GM12878 (cell line): ENCODE data around the gene PRG3. TPM values are rescaled to one million over a fixed set of nuclear protein-coding genes. Genes with fewer than 3 reads are reported as not detected.

Source experiments
- ASH2L ChIP-seq: fragments of 300-600, 200-600 bp; sonication (generic); IDR thresholded peaks from 2 replicates; pipeline ENCODE4 v1.6.1; 2017; ENCODE audit warnings: low read depth, mild to moderate bottlenecking, borderline replicate concordance
- BHLHE40 ChIP-seq, 2 experiments: fragments of 450-650 bp in 1 of 2; IDR thresholded peaks; 2 replicates each; pipeline ENCODE4 v1.6.1; 2011 to 2017; ENCODE audit warnings: low read depth in 2 of 2, borderline replicate concordance in 1 of 2, improper control_type of control experiment in 1 of 2, low read length in 1 of 2, mild to moderate bottlenecking in 1 of 2
- BMI1 ChIP-seq: fragments of 450-650 bp; IDR thresholded peaks from 2 replicates; pipeline ENCODE4 v1.6.1; 2016; ENCODE audit warnings: mild to moderate bottlenecking, moderate library complexity, borderline replicate concordance
- EGR1 ChIP-seq, 2 experiments: IDR thresholded peaks; 1 replicate in 1 of 2; 2 replicates in 1 of 2; pipeline ENCODE4 v1.6.1; 2011 to 2012; ENCODE audit warnings: low read depth in 2 of 2, low read length in 2 of 2, borderline replicate concordance in 1 of 2, mild to moderate bottlenecking in 1 of 2, moderate library complexity in 1 of 2
- IKZF1 ChIP-seq: fragments of 450-650 bp; conservative IDR thresholded peaks from 2 replicates; pipeline ENCODE4 v1.6.1; 2017; ENCODE audit warnings: antibody characterized with exemption, mild to moderate bottlenecking
- KDM1A ChIP-seq: fragments of 200-600 bp; sonication (generic); IDR thresholded peaks from 2 replicates; pipeline ENCODE4 v1.6.1; 2016; ENCODE audit warnings: borderline replicate concordance
- MTA2 ChIP-seq: fragments of 450-650 bp; IDR thresholded peaks from 2 replicates; pipeline ENCODE4 v1.6.1; 2016; ENCODE audit warnings: low read depth, mild to moderate bottlenecking, moderate library complexity
- RAD21 ChIP-seq: IDR thresholded peaks from 2 replicates; pipeline ENCODE4 v1.6.1; 2011; ENCODE audit warnings: mild to moderate bottlenecking, low read depth, low read length, moderate library complexity; ENCODE audit not compliant: insufficient read depth
- RB1 ChIP-seq: fragments of 450-650 bp; formaldehyde crosslinking; IDR thresholded peaks from 2 replicates; pipeline ENCODE4 v1.6.1; 2017; ENCODE audit warnings: mild to moderate bottlenecking, borderline replicate concordance
- SPI1 ChIP-seq: IDR thresholded peaks from 2 replicates; pipeline ENCODE4 v1.6.1; 2011; ENCODE audit warnings: low read depth, mild to moderate bottlenecking, low read length, moderate library complexity, borderline replicate concordance; ENCODE audit not compliant: insufficient read depth
- TCF12 ChIP-seq: IDR thresholded peaks from 2 replicates; pipeline ENCODE4 v1.6.1; 2011; ENCODE audit warnings: low read depth, mild to moderate bottlenecking, low read length
- TCF3 ChIP-seq: IDR thresholded peaks from 2 replicates; pipeline ENCODE4 v1.6.1; 2012; ENCODE audit warnings: low read depth, mild to moderate bottlenecking, low read length, borderline replicate concordance; ENCODE audit not compliant: insufficient read depth
- polyA plus RNA-seq, 11 experiments: library from polyadenylated mRNA; depleted of rRNA in 4 of 11; unstranded in 6 of 11; stranded (reverse) in 5 of 11; fragments of >200 nt; fragmentation: Nextera tagmentation in 4 of 11; fragmentation: Illumina TruSeq in 1 of 11; extraction: Ambion mirVana in 4 of 11; extraction: Trizol in 1 of 11; gene quantifications; 1 replicate in 1 of 11; 2 replicates in 10 of 11; pipeline versions ENCODE4 v1.2.1 to v1.2.3, GENCODE V29; 2011 to 2016; ENCODE audit warnings: inconsistent platforms in 2 of 11, missing spikeins in 2 of 11, low read depth in 1 of 11
- total RNA-seq, 4 experiments: library from RNA; depleted of rRNA in 3 of 4; stranded (reverse); fragments of >200 nt in 3 of 4; fragmentation: Illumina TruSeq in 1 of 4; extraction: Trizol in 1 of 4; gene quantifications; 2 replicates each; pipeline versions ENCODE4 v1.2.1 to v1.2.3, GENCODE V29; 2013 to 2021
- TF ChIP-seq, protein P1 (sequence below): IDR thresholded peaks from 2 replicates; pipeline ENCODE4 v1.6.1; 2012; ENCODE audit warnings: low read depth, low read length, improper control_type of control experiment
- TF ChIP-seq, protein P2 (sequence below): fragments of 150-350 bp; IDR thresholded peaks from 2 replicates; pipeline ENCODE4 v1.6.1; 2016; ENCODE audit warnings: low read depth, low read length

Gene PRG3
- total and polyA plus RNA-seq, 10 of the 15 experiments (the other 5 are each of a cell fraction or from before 2014, with no cell fraction given) = not detected

DNA sequence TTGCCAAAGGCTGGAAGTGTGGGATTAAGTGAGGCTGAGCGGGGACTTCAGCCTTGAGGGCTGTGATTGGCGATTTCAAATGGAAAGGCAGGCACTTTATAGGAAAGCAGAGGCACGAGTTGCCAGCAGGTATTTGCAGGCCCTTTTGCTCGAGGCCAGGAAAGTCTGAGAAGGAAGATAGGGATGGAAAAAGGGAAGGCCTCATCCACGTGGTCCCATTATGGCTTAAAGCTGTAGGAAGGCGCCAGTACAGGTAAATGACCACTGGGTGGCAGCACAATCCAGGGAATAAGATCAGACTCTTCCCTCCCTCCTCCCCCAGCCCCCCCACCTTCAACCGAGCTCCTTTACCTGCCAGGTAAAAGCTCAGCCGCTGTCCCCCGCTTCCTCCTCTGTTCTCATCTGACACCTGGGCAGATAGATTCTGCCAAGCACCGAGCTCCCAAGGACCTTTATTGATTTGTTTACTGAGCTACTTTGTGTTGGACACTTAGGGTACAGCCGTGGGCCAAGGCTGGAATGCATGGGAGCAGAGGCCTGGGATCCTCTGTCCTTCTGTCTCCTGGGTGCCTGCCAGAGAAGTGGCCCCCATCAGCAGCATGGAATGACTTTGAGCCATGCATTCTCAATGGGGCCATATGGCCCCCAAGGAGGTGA, 35.3 kb downstream of the PRG3 start (continued):
- TF ChIP-seq TCF12 (no peak), MTA2 (no peak), BHLHE40 (IDR thresholded peaks at IDR 0.05; ENCODE audit: borderline replicate concordance in 1 of 2, low read depth in 2 of 2, low read length in 1 of 2) (no peak), RAD21 (peak; percentile 76), ASH2L (no peak), KDM1A (no peak), TCF3 (no peak), SPI1 (0 out of 2 replicates have a peak, but pooled peaks have one; percentile 32), RB1 (no peak), IKZF1 (no peak), BMI1 (no peak), EGR1 (IDR thresholded peaks at IDR 0.05; ENCODE audit: borderline replicate concordance in 1 of 2, low read depth in 2 of 2, low read length in 2 of 2) (no peak)
- TF ChIP-seq, protein P1, sequence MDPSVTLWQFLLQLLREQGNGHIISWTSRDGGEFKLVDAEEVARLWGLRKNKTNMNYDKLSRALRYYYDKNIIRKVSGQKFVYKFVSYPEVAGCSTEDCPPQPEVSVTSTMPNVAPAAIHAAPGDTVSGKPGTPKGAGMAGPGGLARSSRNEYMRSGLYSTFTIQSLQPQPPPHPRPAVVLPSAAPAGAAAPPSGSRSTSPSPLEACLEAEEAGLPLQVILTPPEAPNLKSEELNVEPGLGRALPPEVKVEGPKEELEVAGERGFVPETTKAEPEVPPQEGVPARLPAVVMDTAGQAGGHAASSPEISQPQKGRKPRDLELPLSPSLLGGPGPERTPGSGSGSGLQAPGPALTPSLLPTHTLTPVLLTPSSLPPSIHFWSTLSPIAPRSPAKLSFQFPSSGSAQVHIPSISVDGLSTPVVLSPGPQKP = no peak
- TF ChIP-seq, protein P2, sequence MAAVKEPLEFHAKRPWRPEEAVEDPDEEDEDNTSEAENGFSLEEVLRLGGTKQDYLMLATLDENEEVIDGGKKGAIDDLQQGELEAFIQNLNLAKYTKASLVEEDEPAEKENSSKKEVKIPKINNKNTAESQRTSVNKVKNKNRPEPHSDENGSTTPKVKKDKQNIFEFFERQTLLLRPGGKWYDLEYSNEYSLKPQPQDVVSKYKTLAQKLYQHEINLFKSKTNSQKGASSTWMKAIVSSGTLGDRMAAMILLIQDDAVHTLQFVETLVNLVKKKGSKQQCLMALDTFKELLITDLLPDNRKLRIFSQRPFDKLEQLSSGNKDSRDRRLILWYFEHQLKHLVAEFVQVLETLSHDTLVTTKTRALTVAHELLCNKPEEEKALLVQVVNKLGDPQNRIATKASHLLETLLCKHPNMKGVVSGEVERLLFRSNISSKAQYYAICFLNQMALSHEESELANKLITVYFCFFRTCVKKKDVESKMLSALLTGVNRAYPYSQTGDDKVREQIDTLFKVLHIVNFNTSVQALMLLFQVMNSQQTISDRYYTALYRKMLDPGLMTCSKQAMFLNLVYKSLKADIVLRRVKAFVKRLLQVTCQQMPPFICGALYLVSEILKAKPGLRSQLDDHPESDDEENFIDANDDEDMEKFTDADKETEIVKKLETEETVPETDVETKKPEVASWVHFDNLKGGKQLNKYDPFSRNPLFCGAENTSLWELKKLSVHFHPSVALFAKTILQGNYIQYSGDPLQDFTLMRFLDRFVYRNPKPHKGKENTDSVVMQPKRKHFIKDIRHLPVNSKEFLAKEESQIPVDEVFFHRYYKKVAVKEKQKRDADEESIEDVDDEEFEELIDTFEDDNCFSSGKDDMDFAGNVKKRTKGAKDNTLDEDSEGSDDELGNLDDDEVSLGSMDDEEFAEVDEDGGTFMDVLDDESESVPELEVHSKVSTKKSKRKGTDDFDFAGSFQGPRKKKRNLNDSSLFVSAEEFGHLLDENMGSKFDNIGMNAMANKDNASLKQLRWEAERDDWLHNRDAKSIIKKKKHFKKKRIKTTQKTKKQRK = no peak
